NCI-H1694 (cell line): ENCODE results near the gene C1orf50.
"Not testable (repeated sequence)": the region's sequence is repeated elsewhere in the genome, so short reads cannot be mapped to it uniquely, and the experiment has no call there.

Source experiments
- DNase-seq: peaks from one replicate; lab custom pipeline; 2025; lab: John Stamatoyannopoulos, UW

Gene C1orf50

DNA sequence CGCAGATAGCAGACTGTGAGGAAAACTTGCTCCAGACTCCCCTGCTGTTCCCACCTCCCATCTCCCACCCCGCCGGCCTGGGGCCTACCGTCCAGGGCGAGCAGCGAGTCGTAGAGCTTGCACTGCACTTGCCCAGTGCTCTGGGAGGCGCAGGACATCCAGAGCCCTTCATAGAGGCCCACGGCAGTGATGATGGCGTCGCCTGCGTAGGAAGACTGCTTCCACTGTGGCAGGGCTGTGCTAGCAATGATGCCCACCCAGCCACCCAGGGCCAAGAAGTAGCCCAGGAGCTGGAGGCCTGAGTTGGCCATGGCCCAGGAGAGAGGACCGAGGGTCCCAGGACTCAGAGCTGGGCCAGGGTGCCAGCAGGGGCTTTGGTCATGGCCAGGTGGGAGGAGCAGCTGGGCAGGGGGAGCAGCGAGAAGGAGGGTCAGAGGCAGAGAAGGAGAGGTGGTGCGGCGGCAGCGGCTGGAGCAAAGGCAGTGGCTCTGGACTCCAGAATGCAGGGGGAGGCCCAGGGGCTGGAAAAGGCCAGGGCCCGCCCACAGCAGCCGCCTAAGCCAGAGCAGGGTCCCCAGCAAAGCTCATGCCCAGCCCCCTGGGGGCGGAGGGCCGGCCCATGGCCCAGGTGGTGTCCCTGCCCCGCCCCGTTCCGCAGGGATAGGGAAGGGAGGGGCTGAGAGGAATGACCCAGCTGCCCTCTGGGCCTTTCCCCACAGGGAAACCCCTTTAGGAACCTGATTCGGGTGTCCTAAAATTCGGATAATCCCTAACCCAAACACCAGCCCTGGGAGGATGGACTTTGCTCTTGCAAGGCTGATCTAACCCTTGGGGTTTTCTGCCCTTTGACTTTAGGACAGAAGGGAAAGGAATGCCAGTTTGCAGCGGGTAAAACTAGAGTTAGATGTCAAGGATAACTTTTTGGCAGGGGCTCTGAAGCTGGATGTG, 27.0 kb upstream of the C1orf50 start, which contains the start of gene CLDN19:
Gene CLDN19 (minus strand): TSS at position 484 of the 948 bp plus-strand sequence. CDS start 173 bp downstream, at position 311.
- DNase-seq = no peak

DNA sequence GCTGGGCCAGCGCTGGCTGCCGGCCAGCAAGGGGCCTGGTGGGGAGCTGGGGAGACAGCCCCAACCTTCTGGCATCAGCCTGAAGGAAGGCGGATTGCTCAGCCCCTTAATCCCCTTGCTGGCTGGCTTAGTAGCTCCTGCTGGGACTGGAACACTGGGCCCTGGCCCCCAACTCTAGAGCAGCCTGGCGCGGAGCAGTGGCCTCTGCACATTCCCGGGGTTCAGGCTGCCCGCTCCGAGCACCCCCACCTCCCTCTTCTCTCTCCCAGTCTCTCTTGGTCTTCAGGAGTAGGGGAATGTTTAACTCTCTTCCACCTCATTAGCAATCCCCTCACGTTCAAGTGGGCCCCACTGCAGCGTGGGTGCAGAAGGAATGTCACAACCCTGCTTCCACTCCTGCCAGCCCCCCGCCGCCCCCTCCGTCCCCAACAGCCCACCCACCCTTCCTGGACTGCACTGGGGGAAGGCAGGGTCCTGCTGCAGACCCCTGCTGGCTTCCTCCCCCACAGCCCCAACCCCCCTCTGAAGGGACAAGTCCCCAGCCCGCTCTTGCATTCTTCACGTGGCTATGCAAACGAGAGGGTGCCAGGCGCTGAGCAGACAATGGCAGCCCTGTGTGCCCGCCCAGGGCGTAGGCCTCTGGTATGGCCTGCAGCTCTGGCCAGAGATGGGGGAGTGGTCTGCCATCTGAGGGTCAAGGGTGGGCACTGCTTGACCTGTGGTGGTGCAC, 26.0 kb upstream of the C1orf50 start:
- no peak for DNase-seq

GRCh38 chr1:42741706-42742105, 25.3 kb upstream of the C1orf50 start:
- DNase-seq = no peak

GRCh38 chr1:42742141-42742540, 24.9 kb upstream of the C1orf50 start:
- no peak for DNase-seq

GRCh38 chr1:42742617-42743316, 24.3 kb upstream of the C1orf50 start:
- DNase-seq = no peak

- DNase-seq = no peak
These were observed 23.5 kb upstream of the C1orf50 start for GRCh38 chr1:42743317-42744147.

DNA sequence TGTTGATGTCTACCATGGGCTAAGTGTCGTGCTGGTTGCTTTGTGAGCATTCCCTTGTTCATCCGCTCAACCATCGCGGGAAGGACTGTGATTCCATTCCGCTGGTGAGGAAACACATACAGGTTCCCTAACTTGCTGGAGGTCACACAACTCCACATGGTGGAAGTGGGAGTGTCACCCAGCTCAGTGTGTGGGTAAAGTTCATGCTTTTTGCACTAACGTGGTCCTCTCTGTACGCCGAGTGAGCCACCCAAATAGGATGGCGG, 23.0 kb upstream of the C1orf50 start:
- DNase-seq = no peak

- DNase-seq = no peak
These were observed 21.2 kb upstream of the C1orf50 start for GRCh38 chr1:42745851-42746250.

DNA sequence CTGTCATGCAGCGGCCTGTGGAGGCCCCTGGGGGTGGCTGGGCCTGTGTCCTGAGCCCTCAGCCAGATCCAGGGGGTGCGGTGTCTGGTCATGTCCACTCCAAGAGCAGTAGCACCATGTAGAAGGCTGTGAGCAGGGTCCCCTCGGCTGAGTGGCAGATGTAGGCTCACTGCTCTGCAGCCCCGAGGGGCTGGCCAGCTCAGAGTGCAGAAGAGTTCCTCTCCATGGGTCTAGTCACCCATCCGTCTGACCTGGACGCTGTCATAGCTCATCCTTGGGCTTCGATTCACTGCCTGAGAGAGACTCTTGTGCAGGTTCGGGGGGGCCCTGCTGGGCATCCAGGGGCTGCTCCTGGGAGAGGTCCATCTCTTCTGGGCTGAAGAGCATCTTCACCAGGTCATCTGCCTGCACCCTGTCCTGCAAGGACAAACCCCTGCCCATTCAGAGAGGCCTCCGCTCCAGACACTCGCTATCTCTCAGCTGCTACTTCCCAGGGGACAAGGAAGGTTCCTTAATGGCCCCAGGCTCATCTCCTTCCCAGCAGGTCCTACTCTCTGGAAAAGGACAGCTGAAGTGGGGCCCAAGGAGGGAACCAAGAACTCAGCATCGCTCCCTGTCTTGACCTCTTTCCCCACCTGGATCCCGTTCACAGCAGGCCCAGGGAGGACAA, 20.5 kb upstream of the C1orf50 start:
- DNase-seq = no peak

DNA sequence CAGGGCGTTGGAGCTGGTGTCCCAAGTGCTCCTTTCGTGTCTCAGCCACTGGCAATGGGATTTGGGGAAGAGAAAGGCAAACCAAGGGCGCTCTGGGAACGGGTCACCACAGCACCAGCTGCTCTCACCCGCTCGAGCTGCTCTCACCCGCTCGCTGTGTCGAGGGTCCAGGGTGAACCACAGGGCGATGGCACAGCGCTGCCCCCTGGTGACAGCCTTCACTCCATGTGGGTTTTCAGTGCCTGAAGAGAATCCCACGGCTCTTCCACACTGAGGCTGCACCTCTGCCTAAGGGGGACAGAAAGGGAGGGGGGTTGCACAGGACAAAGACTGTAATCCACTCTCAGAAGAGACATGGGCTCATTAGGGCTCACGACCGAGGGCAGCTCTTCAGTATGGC, 19.9 kb upstream of the C1orf50 start:
- DNase-seq = peak; percentile 74

GRCh38 chr1:42748021-42748420, 19.0 kb upstream of the C1orf50 start:
- no peak for DNase-seq

DNA sequence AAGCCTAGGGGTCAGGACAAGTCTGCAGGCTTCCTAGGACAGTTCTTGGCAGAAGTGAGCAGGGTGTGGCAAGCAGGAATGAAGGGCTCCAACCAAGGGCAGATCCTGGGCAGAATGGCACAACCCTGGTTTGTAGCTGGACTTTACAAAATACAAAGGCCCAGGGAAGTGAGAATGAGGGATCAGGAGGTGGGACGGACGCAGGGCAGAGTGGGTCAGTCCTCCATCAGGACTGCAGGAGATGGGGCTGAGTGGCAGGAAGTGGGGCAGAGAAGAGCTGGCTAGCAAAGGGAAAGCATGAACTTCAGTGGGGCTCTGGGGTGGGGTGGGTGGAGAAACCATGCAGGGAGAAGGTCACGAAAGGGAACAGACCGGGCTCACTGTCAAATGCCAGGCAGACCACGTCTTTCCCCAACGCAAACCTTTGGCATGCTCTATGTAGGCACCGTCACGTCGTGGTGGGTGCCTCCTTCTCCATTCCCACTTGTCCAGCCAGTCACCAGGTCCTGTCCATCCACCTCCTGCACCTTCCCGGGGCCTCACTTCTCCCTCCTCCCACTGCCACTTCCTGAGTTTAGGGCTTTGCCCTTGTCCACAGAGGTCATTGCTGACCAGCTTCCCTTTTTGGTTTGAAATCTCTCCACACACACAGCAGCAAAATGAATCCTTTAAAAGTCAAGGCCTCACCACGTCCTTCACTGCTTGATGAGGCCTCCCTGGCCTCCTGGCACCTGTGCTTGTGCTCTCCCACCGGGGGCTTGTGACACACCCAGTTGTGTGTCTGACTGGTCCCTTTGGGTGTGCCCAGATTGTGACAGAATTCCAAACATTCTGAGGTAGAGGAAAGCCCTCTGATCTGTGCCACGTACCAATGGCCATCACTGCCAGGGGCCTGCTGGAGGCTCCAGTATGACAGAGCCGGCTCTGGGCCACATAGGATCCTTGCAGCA, 18.3 kb upstream of the C1orf50 start:
- no peak for DNase-seq

GRCh38 chr1:42750041-42750440, 17.0 kb upstream of the C1orf50 start:
- no peak for DNase-seq

DNA sequence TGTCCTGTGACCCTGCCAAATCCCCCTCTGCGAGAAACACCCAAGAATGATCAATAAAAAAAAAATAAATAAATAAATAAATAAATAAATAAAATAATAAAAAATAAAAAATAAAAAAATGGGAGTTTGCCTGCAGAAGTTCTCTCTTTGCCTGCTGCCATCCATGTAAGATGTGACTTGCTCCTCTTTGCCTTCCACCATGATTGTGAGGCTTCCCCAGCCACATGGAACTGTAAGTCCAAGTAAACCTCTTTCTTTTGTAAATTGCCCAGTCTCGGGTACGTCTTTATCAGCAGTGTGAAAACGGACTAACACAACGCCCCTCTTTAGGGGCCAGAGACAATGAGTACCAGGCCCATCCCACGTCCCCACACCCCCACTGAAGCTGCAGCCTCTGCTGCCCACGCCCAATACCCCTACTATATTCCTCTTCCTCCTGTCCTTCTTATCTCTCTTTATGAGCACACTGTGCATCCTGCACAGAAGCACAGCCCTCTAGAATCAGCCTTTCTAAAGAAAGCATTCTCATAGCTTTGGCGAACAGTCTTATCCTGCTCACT, 15.5 kb upstream of the C1orf50 start:
- DNase-seq = not testable (repeated sequence)

GRCh38 chr1:42752284-42752683, 14.8 kb upstream of the C1orf50 start:
- DNase-seq = no peak

- DNase-seq = no peak
These were observed 14.0 kb upstream of the C1orf50 start for GRCh38 chr1:42753070-42753469.

GRCh38 chr1:42756956-42757891, 9.8 kb upstream of the C1orf50 start:
- peak; percentile 55 for DNase-seq

DNA sequence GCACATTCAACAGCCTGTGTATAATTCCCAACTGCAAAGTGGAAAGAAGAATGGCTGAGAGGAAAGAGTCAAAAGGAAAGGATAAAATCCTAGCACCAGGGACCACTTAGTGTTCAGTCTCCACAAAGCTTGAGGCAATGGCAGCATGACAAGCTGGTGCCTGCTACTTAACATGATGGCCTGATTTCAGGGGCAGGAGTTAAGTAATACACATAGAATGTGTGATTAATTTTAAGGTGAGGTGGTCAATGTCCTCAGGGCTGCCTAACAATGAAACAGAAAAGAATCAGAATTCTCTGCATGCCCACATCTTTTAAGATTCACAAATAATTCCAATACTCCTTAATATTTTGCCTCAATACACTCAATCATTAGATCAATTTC, 9.2 kb upstream of the C1orf50 start:
- no peak for DNase-seq

- DNase-seq = no peak
These were observed 8.4 kb upstream of the C1orf50 start for GRCh38 chr1:42758641-42759040.
